Fibroblast of lung (primary cell): ENCODE data around the gene TMEM63B.
A peak's percentile ranks its signal among the peaks of the same experiment; 100 is the strongest.

Experiments used
- EZH2 ChIP-seq: IDR thresholded peaks from 2 replicates; pipeline ENCODE4 v1.5.1; 2012; ENCODE audit warnings: low read length, control low read depth, mild to moderate bottlenecking; ENCODE audit errors: missing control alignments
- TF ChIP-seq, protein P1 (sequence below), 2 donors: IDR thresholded peaks in 1 of 2; conservative IDR thresholded peaks in 1 of 2; 1 replicate in 1 of 2; 2 replicates in 1 of 2; pipeline ENCODE4 v1.5.1; 2011 to 2012; ENCODE audit warnings: low read length in 2 of 2, control low read depth in 1 of 2, inconsistent platforms in 1 of 2, low read depth in 1 of 2, mild to moderate bottlenecking in 1 of 2

- TF ChIP-seq, protein P1, sequence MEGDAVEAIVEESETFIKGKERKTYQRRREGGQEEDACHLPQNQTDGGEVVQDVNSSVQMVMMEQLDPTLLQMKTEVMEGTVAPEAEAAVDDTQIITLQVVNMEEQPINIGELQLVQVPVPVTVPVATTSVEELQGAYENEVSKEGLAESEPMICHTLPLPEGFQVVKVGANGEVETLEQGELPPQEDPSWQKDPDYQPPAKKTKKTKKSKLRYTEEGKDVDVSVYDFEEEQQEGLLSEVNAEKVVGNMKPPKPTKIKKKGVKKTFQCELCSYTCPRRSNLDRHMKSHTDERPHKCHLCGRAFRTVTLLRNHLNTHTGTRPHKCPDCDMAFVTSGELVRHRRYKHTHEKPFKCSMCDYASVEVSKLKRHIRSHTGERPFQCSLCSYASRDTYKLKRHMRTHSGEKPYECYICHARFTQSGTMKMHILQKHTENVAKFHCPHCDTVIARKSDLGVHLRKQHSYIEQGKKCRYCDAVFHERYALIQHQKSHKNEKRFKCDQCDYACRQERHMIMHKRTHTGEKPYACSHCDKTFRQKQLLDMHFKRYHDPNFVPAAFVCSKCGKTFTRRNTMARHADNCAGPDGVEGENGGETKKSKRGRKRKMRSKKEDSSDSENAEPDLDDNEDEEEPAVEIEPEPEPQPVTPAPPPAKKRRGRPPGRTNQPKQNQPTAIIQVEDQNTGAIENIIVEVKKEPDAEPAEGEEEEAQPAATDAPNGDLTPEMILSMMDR (conservative IDR thresholded peaks at IDR 0.05 in 1 of 2, IDR thresholded peaks at IDR 0.05 in 1 of 2; ENCODE audit: low read depth in 1 of 2, low read length in 2 of 2), result peak in 1 of 2 donors; percentile 15
- no peak for TF ChIP-seq EZH2
Observed at GRCh38 chr6:44113414-44113813, 13.9 kb upstream of the TMEM63B start.
